RCC 7860 (cell line): Measurements from ENCODE around the gene GSTA4.

Experiments used
- DNase-seq: peaks from one replicate; pipeline ENCODE4 v3.0.0-alpha.2; 2015; ENCODE audit warnings: low spot score
- FAIRE-seq: peaks from 2 replicates; lab custom pipeline; 2012; peaks lifted over from hg19 to GRCh38; lab: Jason Lieb, UNC

GSTA4 gene

GRCh38 chr6:52995089-52995912, at the start of gene GSTA4:
Gene GSTA4 (minus strand): TSS chr6:52995284. CDS start chr6:52994243, 1,041 bp downstream.
- DNase-seq (peak; percentile 95), FAIRE-seq (peak; percentile 80)

GRCh38 chr6:53044572-53044971, 49.5 kb upstream of the GSTA4 start:
- no peak for FAIRE-seq
- DNase-seq = no peak

- FAIRE-seq (peak; percentile 74), DNase-seq (peak; percentile 60)
These were observed 49.0 kb upstream of the GSTA4 start for GRCh38 chr6:53044071-53044470.

- DNase-seq = peak; percentile 35
These were observed 48.5 kb upstream of the GSTA4 start for GRCh38 chr6:53043581-53043980.

GRCh38 chr6:53042112-53042511, 47.0 kb upstream of the GSTA4 start:
- FAIRE-seq (peak; percentile 98), DNase-seq (peak; percentile 79)

More at GRCh38 chr6:53043581-53043980, 48.5 kb upstream of the GSTA4 start:
- FAIRE-seq = peak; percentile 33

GRCh38 chr6:53041356-53041755, 46.3 kb upstream of the GSTA4 start:
- no peak for FAIRE-seq

GRCh38 chr6:53038596-53038995, 43.5 kb upstream of the GSTA4 start:
- no peak for DNase-seq
- no peak for FAIRE-seq

More at GRCh38 chr6:53041356-53041755, 46.3 kb upstream of the GSTA4 start:
- no peak for DNase-seq

- FAIRE-seq (no peak), DNase-seq (no peak)
These were observed 43.1 kb upstream of the GSTA4 start for GRCh38 chr6:53038141-53038540.

- DNase-seq (no peak), FAIRE-seq (no peak)
These were observed 40.6 kb upstream of the GSTA4 start for GRCh38 chr6:53035549-53036213.

- FAIRE-seq (no peak), DNase-seq (no peak)
These were observed 38.7 kb upstream of the GSTA4 start for GRCh38 chr6:53033764-53034163.

- FAIRE-seq (no peak), DNase-seq (no peak)
These were observed 37.8 kb upstream of the GSTA4 start for GRCh38 chr6:53032849-53033248.

- FAIRE-seq (no peak), DNase-seq (no peak)
These were observed 36.2 kb upstream of the GSTA4 start for GRCh38 chr6:53031281-53031680.

- DNase-seq = no peak
- FAIRE-seq = no peak
These were observed 34.7 kb upstream of the GSTA4 start for GRCh38 chr6:53029761-53030160.

- no peak for FAIRE-seq
- no peak for DNase-seq
These were observed 34.2 kb upstream of the GSTA4 start for GRCh38 chr6:53029257-53029656.

GRCh38 chr6:53028467-53028866, 33.4 kb upstream of the GSTA4 start:
- DNase-seq = no peak
- no peak for FAIRE-seq

- no peak for DNase-seq
- FAIRE-seq = no peak
These were observed 32.1 kb upstream of the GSTA4 start for GRCh38 chr6:53027131-53027718.

- FAIRE-seq = no peak
- no peak for DNase-seq
These were observed 31.4 kb upstream of the GSTA4 start for GRCh38 chr6:53026526-53026925.

GRCh38 chr6:53023323-53023722, 28.2 kb upstream of the GSTA4 start:
- FAIRE-seq (no peak), DNase-seq (no peak)

GRCh38 chr6:53020005-53020744, 25.1 kb upstream of the GSTA4 start:
- FAIRE-seq = no peak

GRCh38 chr6:53018446-53018845, 23.4 kb upstream of the GSTA4 start:
- DNase-seq (no peak), FAIRE-seq (no peak)

More at GRCh38 chr6:53020005-53020744, 25.1 kb upstream of the GSTA4 start:
- no peak for DNase-seq

GRCh38 chr6:53015486-53015885, 20.4 kb upstream of the GSTA4 start:
- no peak for FAIRE-seq
- DNase-seq = no peak
